ENCODE results near the gene NTRK2.

DNA sequence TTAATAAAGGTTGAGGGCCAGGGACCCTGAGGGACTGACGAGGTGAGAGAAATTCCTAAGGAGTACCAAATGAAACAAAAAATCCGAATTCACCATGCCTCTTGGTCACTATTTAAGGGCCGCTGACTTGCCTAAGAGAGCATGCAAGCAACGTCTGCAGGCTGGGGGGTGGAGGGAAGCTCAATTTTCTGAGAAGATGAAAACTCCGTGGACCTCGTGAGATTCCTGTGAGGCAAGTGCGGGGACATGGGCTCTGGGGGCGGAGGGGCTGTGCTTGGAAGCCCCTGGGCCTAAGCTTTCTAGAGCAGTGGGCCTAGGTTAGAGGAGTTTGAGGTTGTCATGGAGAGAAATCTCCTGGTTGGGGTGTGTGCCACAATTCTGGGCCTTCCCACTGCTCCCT is 27.5 kb downstream of the NTRK2 start:
- TF ChIP-seq TAF1 (IDR thresholded peaks at IDR 0.05; ENCODE audit: borderline replicate concordance, insufficient read depth, low read length): no peak
- TF ChIP-seq, protein P1, sequence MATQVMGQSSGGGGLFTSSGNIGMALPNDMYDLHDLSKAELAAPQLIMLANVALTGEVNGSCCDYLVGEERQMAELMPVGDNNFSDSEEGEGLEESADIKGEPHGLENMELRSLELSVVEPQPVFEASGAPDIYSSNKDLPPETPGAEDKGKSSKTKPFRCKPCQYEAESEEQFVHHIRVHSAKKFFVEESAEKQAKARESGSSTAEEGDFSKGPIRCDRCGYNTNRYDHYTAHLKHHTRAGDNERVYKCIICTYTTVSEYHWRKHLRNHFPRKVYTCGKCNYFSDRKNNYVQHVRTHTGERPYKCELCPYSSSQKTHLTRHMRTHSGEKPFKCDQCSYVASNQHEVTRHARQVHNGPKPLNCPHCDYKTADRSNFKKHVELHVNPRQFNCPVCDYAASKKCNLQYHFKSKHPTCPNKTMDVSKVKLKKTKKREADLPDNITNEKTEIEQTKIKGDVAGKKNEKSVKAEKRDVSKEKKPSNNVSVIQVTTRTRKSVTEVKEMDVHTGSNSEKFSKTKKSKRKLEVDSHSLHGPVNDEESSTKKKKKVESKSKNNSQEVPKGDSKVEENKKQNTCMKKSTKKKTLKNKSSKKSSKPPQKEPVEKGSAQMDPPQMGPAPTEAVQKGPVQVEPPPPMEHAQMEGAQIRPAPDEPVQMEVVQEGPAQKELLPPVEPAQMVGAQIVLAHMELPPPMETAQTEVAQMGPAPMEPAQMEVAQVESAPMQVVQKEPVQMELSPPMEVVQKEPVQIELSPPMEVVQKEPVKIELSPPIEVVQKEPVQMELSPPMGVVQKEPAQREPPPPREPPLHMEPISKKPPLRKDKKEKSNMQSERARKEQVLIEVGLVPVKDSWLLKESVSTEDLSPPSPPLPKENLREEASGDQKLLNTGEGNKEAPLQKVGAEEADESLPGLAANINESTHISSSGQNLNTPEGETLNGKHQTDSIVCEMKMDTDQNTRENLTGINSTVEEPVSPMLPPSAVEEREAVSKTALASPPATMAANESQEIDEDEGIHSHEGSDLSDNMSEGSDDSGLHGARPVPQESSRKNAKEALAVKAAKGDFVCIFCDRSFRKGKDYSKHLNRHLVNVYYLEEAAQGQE (IDR thresholded peaks at IDR 0.05; ENCODE audit: insufficient read depth in 1 of 2, low read depth in 2 of 2, low read length in 2 of 2): no peak
- no peak for TF ChIP-seq POLR2AphosphoS5 (IDR thresholded peaks at IDR 0.05; ENCODE audit: low read depth, low read length)

Measured in PFSK-1 (cell line).